GM18951 (cell line): Measurements from ENCODE around the gene ALG1L2.
"Not testable (repeated sequence)": the region's sequence is repeated elsewhere in the genome, so short reads cannot be mapped to it uniquely, and the experiment has no call there.

Source experiments
- POLR2A ChIP-seq: IDR thresholded peaks from 4 replicates; pipeline ENCODE4 v1.6.1; 2011; ENCODE audit warnings: mild to moderate bottlenecking; ENCODE audit not compliant: insufficient read length, insufficient read depth; ENCODE audit errors: extremely low read depth
- in situ Hi-C: fragments of 300-500 bp; cut with MboI; formaldehyde crosslinking; loops from one replicate; pipeline ENCODE4 v1.12.0; 2022; ENCODE audit warnings: low sequenced_read_pairs, mixed read lengths, inconsistent platforms; ENCODE audit not compliant: unreplicated experiment

ALG1L2 gene

DNA sequence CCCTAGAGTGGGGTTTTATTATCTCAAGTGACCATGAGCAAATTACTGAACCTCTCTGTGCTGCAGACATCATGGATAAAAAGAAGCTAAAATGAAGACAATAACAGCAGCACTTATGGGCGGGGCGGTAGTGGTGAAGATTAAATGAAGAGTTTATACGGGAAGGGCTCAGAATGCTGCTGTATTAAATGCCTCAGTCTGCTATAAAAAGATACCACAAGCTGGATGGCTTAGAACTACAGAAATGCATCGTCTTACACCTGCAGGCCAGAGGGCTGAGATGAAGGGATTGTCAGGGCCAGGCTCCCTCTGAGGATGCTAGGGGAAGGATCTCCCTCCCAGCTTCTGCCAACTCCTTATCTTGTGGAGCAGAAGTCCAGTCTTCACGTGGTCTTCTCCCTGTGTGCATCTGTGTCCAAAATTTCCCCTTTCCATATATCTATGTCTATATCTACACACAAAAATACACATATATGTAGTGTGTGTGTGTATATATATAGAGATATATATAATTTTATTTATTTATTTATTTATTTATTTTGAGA, 2.9 kb downstream of the ALG1L2 start:
- TF ChIP-seq POLR2A: no peak
- in situ Hi-C loops: no loop called here

DNA sequence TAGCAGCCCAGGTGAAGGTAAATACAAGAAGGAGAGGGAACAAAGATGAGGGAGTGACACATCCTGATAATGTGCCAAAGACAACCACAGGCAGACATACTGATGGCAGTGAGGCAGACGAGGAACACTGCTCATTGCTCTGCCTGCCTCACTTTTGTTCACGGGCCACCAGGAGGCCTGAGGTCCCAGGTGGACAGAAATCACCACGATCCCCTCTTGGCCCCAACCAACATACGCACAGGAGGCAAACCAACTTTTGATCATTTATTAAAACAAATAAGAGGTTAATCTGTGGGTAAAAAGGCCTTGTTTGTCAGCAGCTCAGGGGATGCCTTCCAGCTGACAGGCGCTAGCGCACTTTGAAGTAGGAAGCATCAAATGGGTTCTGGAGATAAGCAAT, 4.2 kb downstream of the ALG1L2 start:
- in situ Hi-C loops: no loop called here

DNA sequence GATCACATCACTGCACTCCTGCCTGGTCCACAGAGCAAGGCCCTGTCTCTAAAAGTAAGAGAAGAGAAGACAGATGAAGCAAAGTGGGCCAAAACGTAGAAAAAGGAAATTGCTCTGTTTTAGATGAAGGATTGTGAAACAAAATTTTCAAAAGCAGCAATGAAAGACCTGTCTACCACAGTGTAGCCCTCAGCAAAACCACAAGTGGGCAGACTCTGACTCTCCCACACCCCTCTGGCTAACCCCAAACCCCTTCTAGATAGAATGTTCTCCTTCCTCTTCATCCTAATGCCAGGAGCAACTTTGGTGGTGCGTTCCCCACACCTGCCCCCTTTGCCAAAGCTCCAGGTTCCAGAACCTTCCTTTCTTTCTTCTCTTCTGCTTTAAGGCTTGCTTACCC, 5.0 kb downstream of the ALG1L2 start:
- in situ Hi-C loops: not testable (repeated sequence)

More for the DNA sequence above, 4.2 kb downstream of the ALG1L2 start:
- TF ChIP-seq POLR2A: no peak

DNA sequence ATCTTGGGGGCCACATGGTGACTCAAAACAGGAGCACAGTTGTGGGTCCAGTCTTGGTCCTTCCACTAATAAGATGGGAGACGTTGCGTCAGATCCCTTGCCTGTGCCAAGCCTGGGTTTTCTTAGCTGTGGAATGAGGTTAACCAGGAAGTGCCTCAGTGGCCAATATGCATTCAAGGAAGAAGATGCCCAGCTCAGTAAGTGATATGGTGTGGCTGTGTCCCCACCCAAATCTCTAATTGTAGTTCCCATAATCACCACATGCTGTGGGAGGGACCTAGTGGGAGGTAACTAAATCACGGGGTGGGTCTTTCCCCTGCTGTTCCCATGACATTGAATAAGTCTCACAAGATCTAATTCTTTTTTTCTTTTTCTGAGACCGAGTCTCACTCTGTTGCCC, 6.4 kb downstream of the ALG1L2 start:
- TF ChIP-seq POLR2A: no peak
- in situ Hi-C loops: no loop called here

DNA sequence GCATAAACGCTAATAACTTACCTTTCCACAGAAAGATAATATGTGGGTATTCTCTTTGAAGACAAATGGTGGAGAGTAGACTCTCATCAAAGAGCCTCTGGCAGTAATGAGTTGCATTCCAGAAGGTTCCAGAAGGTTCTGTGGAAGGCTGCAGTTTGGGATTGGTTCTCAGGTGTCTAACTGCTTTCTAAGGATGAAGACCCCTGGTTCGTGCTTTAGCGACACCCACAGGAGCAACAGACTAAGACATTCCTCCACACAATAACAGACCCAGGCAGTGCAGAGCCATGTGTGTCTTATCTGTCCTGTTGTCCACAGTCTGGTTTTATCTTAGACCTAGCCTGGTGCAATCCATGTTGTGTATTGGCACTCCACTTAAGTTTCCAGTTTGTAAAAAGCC, 9.1 kb downstream of the ALG1L2 start:
- in situ Hi-C loops: loop anchor here (10.0 kb wide), 1 partner anchor 66 kb away; no protein-coding TSS in a partner anchor

DNA sequence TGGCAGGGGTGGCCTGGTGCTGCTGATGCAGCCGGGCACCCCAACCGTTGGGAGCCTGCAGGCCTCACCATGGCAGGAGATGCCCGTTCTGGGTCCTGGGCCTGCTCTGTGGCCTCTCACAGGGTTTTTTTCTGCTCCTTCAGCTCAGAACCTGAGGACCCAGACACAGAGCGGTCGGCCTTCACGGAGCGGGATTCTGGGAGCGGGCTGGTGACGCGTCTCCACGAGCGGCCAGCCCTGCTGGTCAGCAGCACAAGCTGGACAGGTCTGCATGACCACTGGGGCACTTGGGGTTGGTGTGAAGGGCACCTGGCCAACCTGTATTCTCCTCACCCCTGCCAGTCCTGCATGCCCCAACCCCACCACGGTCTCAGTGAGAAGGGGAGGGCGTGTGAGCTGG, 10.3 kb downstream of the ALG1L2 start:
- TF ChIP-seq POLR2A: no peak
- in situ Hi-C loops: loop anchor here (10.0 kb wide), 1 partner anchor 67 kb away; no protein-coding TSS in a partner anchor

DNA sequence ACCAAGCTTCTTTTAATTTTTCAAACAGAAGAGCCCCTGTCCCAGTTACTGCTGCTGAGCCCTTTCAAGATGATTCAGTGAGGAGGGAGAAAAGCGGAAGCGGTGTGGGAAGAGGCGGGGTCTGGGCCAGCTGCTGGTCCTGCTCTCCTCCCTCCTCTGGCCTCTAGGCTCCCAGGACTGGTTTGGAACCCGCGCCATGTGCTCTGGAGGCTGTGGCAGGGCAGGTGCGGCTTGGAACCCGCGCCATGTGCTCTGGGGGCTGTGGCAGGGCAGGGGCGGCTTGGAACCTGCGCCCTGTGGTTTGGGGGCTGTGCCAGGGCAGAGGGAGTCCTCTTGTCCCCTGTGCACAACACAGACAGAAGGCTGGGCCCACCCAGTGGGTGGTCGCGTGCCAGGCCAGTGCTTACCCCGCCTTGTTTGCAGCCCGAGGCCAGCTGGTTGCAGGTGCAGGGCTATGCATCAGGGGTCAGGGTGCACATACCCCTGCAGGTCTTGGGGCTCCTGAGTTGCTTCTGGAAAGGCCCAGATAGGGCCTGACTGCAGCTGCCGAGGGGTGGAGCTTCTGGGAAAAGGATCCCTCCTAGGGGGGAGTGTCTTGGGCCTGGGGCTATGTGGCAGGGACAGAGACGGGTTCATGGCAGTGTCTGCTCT, 12.2 kb downstream of the ALG1L2 start:
- in situ Hi-C loops: loop anchor here (10.0 kb wide), 1 partner anchor 69 kb away; no protein-coding TSS in a partner anchor
- peak; percentile 43 for TF ChIP-seq POLR2A

DNA sequence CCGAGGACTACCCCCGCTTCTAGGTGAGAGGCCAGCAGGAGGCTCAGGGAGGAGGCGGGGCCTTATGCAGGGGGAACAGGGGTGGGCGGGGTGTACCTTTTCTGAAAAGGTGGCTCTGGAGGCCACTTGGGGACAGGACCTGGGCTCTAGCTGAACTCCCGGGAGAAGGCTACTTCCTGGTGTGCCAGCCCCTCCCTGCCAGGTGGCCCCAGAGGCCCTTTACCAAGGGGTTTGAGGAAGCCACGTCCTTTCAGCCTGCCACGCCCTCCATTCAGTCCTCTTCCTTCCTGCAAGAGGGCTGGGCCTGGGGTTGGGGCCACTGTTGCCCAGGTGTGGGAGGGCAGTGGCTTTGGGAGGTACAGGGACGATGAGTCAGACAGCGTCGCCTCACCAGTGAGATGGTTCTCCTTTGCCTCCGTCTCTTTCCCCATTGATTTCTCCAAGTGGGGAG, 12.9 kb downstream of the ALG1L2 start:
- in situ Hi-C loops: loop anchor here (10.0 kb wide), 1 partner anchor 70 kb away; no protein-coding TSS in a partner anchor

DNA sequence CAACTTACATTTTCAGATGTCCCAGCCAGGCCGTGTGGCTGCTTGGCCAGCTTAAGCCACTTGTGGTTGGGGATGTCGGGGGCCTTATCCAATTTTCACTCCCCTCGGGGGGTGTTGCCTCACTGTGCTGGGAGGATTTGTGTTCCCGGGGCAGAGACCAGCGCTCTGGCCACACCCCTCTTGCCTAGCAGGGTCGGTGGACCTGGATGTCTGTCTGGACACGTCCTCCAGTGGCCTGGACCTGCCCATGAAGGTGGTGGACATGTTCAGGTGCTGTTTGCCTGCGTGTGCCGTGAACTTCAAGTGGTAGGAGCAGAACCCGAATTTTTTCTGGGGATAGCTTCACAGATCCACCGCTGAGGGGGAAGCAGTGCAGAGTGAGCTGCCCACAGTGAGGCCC, 14.2 kb downstream of the ALG1L2 start:
- in situ Hi-C loops: loop anchor here (10.0 kb wide), 1 partner anchor 71 kb away; no protein-coding TSS in a partner anchor

DNA sequence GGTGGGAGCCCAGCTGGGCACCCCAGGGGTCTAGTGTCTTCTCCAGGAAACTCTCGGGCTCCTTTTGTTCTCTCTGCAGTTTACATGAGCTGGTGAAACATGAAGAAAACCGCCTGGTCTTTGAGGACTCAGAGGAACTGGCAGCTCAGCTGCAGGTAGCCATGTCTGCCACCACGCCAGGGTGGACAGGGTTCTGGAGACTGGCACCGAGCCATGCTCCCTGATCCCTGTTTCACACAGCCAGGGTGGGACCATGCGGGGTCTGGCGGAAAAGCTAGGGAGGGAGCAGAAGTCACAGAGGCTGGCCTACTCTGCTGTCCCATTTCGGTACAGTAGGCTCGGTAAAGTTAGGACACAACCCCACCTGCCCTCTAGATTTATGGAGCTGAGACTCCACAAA, 15.5 kb downstream of the ALG1L2 start:
- in situ Hi-C loops: loop anchor here (10.0 kb wide), 1 partner anchor 72 kb away; no protein-coding TSS in a partner anchor

DNA sequence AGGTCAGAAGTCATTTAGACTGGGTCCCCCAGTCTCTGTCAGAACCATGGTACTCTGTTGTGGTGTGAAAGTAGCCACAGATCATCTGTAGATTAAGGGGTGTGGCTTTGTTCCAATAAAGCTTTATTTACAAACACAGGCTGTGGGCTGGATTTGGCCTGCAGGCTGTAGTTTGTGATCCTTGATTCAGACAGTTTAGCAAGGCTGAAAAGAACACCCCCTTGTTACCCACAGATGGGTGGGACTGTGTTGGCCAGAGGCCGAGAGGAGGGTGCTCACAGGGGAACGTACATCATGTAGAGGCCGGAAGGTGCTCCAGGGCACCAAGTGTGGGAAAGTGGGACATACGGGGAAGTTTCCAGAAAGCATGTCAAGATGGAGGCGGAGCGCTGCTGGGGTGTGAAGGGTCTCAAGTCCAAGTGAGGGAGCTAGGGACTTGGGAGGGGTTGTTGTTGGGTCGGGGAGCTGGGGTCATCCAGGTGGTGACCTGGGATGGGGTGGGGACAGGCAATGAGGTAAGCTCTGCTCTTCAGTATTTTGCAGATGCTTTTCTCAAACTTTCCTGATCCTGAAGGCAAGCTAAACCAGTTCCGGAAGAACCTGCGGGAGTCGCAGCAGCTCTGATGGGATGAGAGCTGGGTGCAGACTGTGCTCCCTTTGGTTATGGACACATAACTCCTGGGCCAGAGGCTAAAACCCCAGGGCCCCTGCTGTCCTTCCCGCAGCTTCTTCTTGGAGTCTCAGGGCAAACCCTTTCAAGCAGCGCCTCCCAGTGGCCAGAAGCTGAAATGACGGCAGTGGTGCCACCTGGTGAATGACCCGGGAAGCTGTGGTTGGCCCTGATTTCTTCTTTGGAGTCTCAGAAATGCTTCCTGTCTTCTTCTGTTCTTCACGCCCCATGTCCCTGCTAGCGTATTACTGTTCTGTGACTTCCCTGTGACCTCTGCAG, 16.3 kb downstream of the ALG1L2 start:
- in situ Hi-C loops: loop anchor here (10.0 kb wide), 1 partner anchor 73 kb away; no protein-coding TSS in a partner anchor

DNA sequence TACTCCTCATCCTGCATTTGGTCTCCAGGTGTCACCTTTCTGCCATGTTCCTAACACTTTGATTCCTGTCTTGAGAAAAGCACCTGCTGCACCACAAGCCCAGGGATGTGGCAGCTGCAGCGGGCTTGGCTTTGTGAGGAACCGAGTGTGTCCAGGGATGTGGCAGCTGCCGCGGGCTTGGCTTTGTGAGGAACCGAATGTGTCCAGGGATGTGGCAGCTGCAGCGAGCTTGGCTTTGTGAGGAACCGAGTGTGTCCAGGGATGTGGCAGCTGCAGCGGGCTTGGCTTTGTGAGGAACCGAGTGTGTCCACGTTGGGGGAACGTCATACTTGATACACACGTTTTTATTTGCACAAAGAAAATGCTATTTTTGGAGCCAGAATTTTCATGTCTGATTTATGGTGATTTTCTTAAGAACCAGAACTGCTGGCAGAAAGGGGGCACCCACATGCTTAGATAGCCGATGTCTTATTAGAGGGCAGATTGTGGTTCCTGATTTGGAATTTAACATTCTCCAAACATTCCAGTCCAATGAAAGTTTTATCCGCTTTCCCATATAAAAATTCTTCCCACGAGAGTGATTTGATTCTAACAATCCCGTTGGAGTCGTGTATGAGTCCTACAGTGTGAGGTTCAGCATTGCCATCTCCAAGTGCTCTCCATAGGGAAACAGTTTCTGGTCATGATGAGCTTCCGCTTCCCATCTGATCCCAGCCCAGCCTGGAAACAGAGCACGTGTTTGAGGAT, 17.2 kb downstream of the ALG1L2 start:
- in situ Hi-C loops: loop anchor here (10.0 kb wide), 1 partner anchor 74 kb away; no protein-coding TSS in a partner anchor

DNA sequence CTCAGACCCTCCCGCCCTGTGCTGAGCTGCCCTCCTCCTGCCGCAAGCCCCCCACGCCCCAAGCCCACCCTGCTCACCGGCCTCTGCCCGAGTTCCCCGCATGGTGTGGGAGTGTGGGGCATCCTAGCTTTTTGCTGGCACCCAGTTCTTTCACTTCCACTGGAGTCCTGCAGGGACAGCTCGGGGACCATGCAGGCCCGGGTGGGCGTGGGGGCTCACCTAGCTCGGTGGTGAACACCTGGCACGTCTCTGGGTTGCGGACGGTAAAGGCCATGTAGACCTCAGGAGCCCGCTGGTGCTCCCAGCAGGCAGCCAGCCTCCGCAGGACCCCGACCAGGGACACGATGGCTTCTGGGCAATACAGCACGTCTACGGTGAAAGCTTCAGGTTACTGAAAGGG, 20.9 kb downstream of the ALG1L2 start:
- in situ Hi-C loops: not testable (repeated sequence)

DNA sequence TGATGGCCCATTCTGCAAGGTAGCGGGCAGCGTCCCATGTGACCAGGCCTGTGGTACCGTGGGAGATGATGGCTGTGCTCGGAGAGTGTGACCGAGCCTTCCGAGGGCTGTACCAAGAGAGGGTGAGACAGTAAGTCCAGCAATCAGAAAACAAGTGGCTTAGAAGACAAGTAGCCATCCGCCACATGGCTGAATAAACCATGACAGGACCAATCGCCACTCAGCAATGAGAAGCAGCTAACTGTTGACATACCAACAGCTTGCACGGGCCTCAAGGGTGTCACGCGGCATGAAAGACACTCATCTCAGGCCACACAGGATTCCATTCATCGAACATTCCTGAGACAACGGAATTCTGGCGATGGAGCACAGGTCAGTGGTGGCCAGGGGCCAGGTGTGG, 22.6 kb downstream of the ALG1L2 start:
- in situ Hi-C loops: not testable (repeated sequence)

DNA sequence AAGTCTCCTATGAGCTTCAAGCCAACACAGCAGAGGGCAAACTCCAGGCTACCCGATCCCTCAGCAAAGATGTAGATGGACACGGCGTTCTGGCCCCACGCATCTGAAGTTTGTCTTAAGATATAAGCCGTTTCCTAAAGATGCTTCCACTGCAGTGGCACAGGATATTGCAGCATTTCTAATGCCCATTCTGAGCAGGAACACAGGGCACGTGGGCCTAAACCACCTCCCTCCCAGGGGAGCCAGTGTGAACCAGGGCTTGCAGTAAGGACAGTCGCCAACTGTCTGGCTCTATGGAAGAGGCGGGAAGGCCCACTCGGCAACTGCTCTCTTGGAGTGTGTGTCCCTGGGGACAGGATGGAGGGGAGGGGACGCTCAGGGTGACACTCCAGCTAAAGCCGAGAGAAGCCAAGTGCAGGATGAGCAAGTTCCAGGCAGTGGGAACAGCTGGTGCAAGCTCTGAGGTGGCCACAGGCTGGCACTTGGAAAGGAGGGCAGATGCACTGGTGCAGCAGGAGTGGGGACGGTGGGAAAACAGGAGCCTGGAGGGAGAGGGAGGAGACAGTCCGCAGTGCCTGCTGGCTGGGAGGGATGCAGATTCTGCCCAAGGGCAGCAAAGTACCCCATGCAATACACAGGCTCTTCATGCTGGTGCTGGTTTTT, 25.8 kb downstream of the ALG1L2 start:
- in situ Hi-C loops: not testable (repeated sequence)

DNA sequence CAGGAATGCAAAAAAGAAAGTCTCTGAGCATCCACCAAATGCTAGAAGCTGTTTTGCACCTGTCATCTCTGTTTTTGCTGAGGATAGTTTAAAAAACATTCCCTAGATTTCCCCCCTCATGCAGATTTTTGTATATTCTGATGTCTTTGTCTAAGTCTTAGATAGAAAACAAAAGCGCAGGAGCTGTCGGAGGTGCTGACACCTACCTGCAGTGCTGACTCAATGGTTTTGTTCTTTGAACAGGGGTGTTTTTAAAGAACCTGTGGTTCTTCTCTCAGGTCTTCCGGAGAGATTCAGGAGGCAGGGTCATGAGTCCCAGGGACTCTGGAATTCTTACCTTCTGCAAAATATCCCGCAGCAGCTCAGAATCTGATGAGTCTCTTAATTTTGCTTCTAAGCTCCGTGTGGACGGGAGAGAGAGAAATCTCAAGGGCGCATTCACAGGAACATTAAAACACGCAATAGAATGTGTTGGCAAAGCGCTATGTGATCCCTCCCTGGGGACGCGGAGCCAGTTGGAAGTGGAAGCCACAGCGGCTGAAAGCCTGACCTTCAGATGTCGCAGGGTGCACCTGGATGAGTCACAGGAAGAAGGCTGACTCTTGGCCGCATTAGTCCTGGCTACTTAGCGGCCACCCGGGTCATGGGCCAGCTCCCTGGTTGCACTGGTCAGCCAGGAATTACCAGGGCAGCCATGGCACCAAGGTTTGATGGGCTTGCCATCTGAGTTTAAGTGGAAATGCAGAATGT, 27.4 kb downstream of the ALG1L2 start:
- in situ Hi-C loops: not testable (repeated sequence)

DNA sequence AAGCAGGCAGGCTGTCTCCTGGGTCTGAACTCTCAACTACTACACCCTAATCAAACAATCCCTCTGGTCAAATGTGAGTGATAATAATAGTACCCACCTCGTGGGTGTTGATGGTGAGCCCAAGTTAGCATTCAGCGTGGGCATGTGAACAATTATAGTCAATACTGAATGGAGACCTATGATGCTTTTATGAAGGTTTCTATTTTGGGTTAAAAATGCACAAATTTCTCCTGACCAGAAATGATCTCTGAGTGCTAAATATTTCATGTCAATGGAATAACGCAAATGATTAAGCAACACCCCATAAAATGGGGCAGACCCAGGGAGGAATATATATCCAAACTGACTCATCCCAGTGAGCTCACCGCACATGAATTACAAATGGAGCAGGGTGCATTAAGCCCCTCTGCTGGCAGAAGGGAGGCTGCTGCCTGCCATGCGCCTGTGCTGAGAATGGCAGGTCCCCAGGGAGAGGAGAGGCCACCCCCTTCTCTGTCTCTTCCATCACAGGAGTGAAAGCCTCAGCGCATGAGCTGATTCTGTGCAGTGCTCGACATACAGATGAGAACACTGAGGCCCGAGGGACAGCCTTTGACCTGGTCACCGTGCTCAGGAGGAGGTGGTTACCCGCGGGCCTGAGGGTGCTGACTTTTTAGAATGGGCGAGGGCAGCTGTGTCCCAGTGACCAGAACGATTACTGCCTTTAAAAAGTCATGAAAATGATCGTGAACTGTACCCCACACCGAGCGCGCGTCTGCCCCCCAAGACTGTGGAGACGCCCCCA, 28.9 kb downstream of the ALG1L2 start:
- in situ Hi-C loops: not testable (repeated sequence)
